Measurements from ENCODE around the gene FAM114A1.

The FAM114A1 gene

GRCh38 chr4:38859501-38859900 lies 8.1 kb upstream of the FAM114A1 start:
- DNase-seq = no peak

GRCh38 chr4:38860788-38861424 lies 6.7 kb upstream of the FAM114A1 start:
- DNase-seq = peak; percentile 53

GRCh38 chr4:38861791-38862190 lies 5.8 kb upstream of the FAM114A1 start:
- no peak for DNase-seq

- no peak for DNase-seq
Measured at GRCh38 chr4:38865445-38865844, 2.2 kb upstream of the FAM114A1 start.

- no peak for DNase-seq
Measured at GRCh38 chr4:38866973-38867477, 581 bp upstream of the FAM114A1 start.

- DNase-seq = no peak
Measured at GRCh38 chr4:38868059-38868960, 704 bp downstream of the FAM114A1 start.

- DNase-seq = no peak
Measured at GRCh38 chr4:38869511-38869910, 1.9 kb downstream of the FAM114A1 start.

- no peak for DNase-seq
Measured at GRCh38 chr4:38870098-38870808, 2.6 kb downstream of the FAM114A1 start.

GRCh38 chr4:38871593-38871992 lies 4.0 kb downstream of the FAM114A1 start:
- DNase-seq = no peak

GRCh38 chr4:38872620-38873019 lies 5.0 kb downstream of the FAM114A1 start:
- no peak for DNase-seq

- DNase-seq = peak; percentile 11
Measured at GRCh38 chr4:38873290-38873944, 5.8 kb downstream of the FAM114A1 start.

GRCh38 chr4:38876636-38877035 lies 9.0 kb downstream of the FAM114A1 start:
- no peak for DNase-seq

GRCh38 chr4:38884254-38884653 lies 16.6 kb downstream of the FAM114A1 start:
- DNase-seq = no peak

- DNase-seq = no peak
Measured at GRCh38 chr4:38889143-38889542, 21.5 kb downstream of the FAM114A1 start.

GRCh38 chr4:38891051-38891983 lies 23.7 kb downstream of the FAM114A1 start:
- no peak for DNase-seq

GRCh38 chr4:38894322-38894982 lies 26.8 kb downstream of the FAM114A1 start:
- DNase-seq = no peak

- DNase-seq = no peak
Measured at GRCh38 chr4:38896940-38897339, 29.3 kb downstream of the FAM114A1 start.

GRCh38 chr4:38898245-38898644 lies 30.6 kb downstream of the FAM114A1 start:
- DNase-seq = no peak

GRCh38 chr4:38902221-38902620 lies 34.6 kb downstream of the FAM114A1 start:
- DNase-seq = no peak

- DNase-seq = no peak
Measured at GRCh38 chr4:38902695-38903094, 35.1 kb downstream of the FAM114A1 start.

GRCh38 chr4:38904090-38904666 lies 36.6 kb downstream of the FAM114A1 start:
- DNase-seq = no peak

Data from GDM1 (cell line).